IPS-18a (cell line): Measurements from ENCODE around the gene PPP1R3A.

Experiments
- H3K27ac ChIP-seq: one replicate; pipeline ENCODE4 v1.5.1; 2013; ENCODE audit warnings: low read length
- H3K27me3 ChIP-seq: one replicate; pipeline ENCODE4 v1.6.1; 2013; ENCODE audit warnings: mild to moderate bottlenecking, low read length; ENCODE audit not compliant: control insufficient read depth, insufficient read depth
- H3K36me3 ChIP-seq: one replicate; pipeline ENCODE4 v1.6.1; 2013; ENCODE audit warnings: low read depth, low read length; ENCODE audit not compliant: control insufficient read depth
- H3K4me1 ChIP-seq: one replicate; pipeline ENCODE4 v1.6.1; 2013; ENCODE audit warnings: low read depth, low read length; ENCODE audit not compliant: control insufficient read depth
- H3K4me3 ChIP-seq: one replicate; pipeline ENCODE4 v1.5.1; 2013; ENCODE audit warnings: low read length
- H3K9ac ChIP-seq: one replicate; pipeline ENCODE4 v1.6.1; 2013; ENCODE audit warnings: mild to moderate bottlenecking, low read length, moderate library complexity
- H3K9me3 ChIP-seq: one replicate; pipeline ENCODE4 v1.6.1; 2013; ENCODE audit warnings: low read depth, low read length; ENCODE audit not compliant: control insufficient read depth

The PPP1R3A gene

GRCh38 chr7:113917840-113918239 is 969 bp downstream of the PPP1R3A start:
- H3K36me3 ChIP-seq = no peaks in the 10 kb centered on the region
- H3K9ac ChIP-seq = no peak overlapping the region
- no peak overlapping the region for H3K27ac ChIP-seq
- no peak overlapping the region for H3K4me3 ChIP-seq
- H3K4me1 ChIP-seq = no peaks in the 10 kb centered on the region
- no peaks in the 10 kb centered on the region for H3K27me3 ChIP-seq
- no peaks in the 10 kb centered on the region for H3K9me3 ChIP-seq

GRCh38 chr7:113915956-113916355 is 2.9 kb downstream of the PPP1R3A start:
- Histone ChIP-seq H3K36me3 (no peaks in the 10 kb centered on the region), H3K27me3 (no peaks in the 10 kb centered on the region), H3K4me1 (no peaks in the 10 kb centered on the region), H3K9me3 (no peaks in the 10 kb centered on the region), H3K27ac (no peak overlapping the region), H3K4me3 (no peak overlapping the region), H3K9ac (no peak overlapping the region)

DNA sequence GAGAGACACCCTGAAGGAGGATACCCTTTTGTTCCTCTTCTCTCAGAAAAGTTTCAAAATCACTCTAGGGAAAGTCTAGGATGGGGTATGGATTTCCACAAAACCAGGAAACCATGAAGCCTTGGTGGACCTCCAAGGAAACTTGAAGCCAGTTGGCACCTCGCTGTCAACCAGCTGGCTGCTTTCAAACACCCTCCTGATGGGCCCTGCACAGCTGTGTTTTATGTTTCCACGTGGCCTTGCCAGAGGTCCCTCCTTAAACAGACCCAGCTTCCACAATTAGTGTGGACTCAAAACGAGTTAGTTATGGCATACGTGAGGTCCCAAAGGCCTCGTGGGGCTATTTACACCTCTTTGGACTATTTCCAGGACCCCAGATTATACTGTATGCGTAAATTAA is 5.9 kb downstream of the PPP1R3A start:
- H3K9me3 ChIP-seq = no peaks in the 10 kb centered on the region
- H3K9ac ChIP-seq = no peak overlapping the region
- H3K4me3 ChIP-seq = no peak overlapping the region
- H3K4me1 ChIP-seq = no peaks in the 10 kb centered on the region
- no peaks in the 10 kb centered on the region for H3K36me3 ChIP-seq
- no peak overlapping the region for H3K27ac ChIP-seq
- H3K27me3 ChIP-seq = no peaks in the 10 kb centered on the region

DNA sequence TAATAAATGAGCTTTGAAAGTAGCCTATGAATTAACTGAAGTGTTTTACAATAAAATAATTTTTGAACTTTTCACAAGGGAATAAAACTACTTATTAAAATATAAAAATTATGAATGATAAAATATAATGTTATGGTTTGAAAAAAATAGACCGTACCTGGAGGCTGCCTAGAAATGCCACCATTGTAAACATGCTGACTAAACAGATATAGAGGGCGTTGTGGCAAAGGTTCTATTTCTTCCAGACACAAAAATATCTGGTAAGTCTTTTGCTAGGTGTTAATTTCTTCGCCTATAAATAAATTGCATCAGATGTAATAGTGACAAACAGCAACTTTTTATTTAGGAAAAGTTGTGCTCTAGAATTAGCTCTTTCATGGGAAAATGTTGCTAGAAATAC is 11.2 kb downstream of the PPP1R3A start:
- H3K9me3 ChIP-seq = no peaks in the 10 kb centered on the region
- no peaks in the 10 kb centered on the region for H3K4me1 ChIP-seq
- no peak overlapping the region for H3K27ac ChIP-seq
- H3K36me3 ChIP-seq = no peaks in the 10 kb centered on the region
- no peaks in the 10 kb centered on the region for H3K27me3 ChIP-seq
- H3K4me3 ChIP-seq = no peak overlapping the region
- no peak overlapping the region for H3K9ac ChIP-seq

DNA sequence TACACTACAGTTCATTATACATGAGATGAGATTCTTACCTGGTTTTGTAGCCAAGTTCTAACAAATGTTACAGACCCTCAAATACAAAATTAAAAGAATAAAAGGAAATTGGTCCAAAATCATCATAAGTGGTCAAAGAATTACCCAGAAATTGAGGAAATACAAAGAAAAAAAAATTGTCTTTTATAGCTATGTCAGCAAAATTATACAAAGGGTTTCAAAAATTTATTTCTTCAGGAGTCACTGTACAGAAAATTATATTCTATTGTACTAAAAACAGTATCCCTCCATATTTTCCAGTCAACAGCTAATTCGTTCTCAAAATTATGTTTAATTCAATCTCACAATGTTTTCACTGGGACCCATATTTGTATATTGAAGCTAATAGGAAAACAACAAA is 14.3 kb downstream of the PPP1R3A start:
- Histone ChIP-seq H3K27ac (no peak overlapping the region), H3K9me3 (no peaks in the 10 kb centered on the region), H3K27me3 (no peaks in the 10 kb centered on the region), H3K4me1 (no peaks in the 10 kb centered on the region), H3K4me3 (no peak overlapping the region), H3K36me3 (no peaks in the 10 kb centered on the region), H3K9ac (no peak overlapping the region)

DNA sequence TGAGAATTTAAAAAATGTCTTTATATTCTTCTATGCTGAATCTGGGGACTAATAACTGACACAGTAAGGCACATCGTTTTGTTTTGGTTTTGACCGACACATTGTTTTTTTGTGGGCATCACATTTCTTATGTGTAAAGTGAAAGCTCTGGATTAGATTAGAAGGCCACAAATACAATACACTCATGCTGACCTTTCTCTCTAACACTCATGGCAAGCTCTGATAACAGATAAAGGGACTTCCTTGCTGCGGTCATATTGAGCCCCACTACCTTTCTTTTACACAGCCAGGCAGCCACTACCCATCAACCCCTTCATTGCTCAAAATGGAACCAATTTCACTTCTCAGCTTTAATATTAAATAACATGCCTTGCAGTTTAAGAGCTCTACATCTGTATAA is 26.0 kb downstream of the PPP1R3A start:
- Histone ChIP-seq H3K9me3 (no peaks in the 10 kb centered on the region), H3K4me1 (no peaks in the 10 kb centered on the region), H3K27ac (no peak overlapping the region), H3K4me3 (no peak overlapping the region), H3K27me3 (no peaks in the 10 kb centered on the region), H3K36me3 (no peaks in the 10 kb centered on the region), H3K9ac (no peak overlapping the region)

DNA sequence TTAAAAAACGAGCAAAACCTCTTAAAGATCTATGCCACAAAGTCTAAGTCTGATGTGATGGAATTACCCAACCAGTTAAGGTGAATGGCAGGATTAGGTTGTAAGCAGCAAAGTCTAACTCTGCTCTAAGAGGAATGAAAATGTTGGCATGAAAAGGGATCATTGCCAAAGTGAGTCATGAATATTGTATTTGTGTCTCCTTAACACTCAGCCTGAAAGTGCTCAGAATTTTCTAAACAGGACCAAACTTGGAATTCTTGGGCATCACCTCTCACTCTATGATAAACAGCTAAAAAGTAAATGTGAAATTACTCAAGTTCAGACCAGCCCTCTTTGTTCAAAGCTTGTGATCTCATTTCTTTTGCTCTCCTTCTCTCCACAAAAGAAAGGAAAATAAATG is 27.0 kb downstream of the PPP1R3A start:
- Histone ChIP-seq H3K36me3 (no peaks in the 10 kb centered on the region), H3K9ac (no peak overlapping the region), H3K4me1 (no peaks in the 10 kb centered on the region), H3K9me3 (no peaks in the 10 kb centered on the region), H3K27me3 (no peaks in the 10 kb centered on the region), H3K4me3 (no peak overlapping the region), H3K27ac (no peak overlapping the region)

DNA sequence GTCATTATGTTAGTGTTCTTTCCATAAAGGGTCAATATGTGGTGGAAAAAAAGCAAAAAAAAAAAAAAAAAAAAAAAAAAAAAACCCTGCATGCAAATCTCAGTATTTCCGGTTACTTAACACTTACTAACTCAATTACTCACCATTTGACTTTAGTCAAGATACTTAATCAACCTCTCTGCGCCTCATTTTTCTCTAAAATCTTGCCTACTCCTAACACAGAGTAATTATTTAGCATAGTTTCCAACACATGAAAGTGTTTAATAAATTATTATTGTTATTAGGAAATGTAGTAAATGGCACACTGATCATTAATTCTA is 27.8 kb downstream of the PPP1R3A start:
- Histone ChIP-seq H3K36me3 (no peaks in the 10 kb centered on the region), H3K27me3 (no peaks in the 10 kb centered on the region), H3K4me1 (no peaks in the 10 kb centered on the region), H3K9me3 (no peaks in the 10 kb centered on the region), H3K4me3 (no peak overlapping the region), H3K27ac (no peak overlapping the region), H3K9ac (no peak overlapping the region)

DNA sequence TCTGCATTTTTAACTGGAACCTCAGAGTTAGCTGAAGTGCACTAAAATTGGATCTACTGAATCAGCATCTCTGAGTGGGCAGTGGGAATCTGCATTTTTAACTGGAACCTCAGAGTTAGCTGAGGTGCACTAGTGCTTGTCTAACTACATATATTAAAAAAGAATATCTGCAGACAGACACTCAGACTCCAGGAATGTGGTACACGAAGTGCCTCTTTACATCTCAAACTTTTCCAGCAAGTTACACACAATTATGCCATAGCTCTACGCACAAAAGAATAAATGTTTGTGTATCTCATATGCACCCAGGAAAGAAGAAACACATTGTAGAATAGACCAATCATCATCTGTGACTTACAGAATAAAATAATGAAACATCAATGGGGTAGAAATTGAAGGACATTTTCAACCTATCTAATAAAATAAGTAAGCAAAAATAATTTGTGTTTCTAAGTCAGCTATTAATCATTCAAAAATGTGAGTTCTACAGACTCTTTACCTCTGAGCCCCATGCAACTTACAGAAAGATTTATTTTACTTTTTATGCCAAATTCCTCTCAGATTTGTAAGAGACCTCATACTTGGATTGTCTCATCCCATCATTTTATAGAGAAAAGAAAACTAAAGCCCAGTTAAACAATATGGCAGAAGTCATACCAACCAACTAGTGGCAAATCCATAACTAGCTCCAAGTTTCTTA is 28.3 kb downstream of the PPP1R3A start:
- no peak overlapping the region for H3K4me3 ChIP-seq
- no peaks in the 10 kb centered on the region for H3K36me3 ChIP-seq
- H3K27me3 ChIP-seq = no peaks in the 10 kb centered on the region
- no peak overlapping the region for H3K27ac ChIP-seq
- no peak overlapping the region for H3K9ac ChIP-seq
- H3K4me1 ChIP-seq = no peaks in the 10 kb centered on the region
- H3K9me3 ChIP-seq = no peaks in the 10 kb centered on the region

GRCh38 chr7:113883096-113883495 is 35.7 kb downstream of the PPP1R3A start:
- no peaks in the 10 kb centered on the region for H3K4me1 ChIP-seq
- H3K9me3 ChIP-seq = no peaks in the 10 kb centered on the region
- H3K9ac ChIP-seq = no peak overlapping the region
- no peaks in the 10 kb centered on the region for H3K27me3 ChIP-seq
- H3K27ac ChIP-seq = no peak overlapping the region
- no peaks in the 10 kb centered on the region for H3K36me3 ChIP-seq
- no peak overlapping the region for H3K4me3 ChIP-seq

GRCh38 chr7:113880559-113880958 is 38.2 kb downstream of the PPP1R3A start:
- Histone ChIP-seq H3K27me3 (no peaks in the 10 kb centered on the region), H3K9me3 (no peaks in the 10 kb centered on the region), H3K9ac (no peak overlapping the region), H3K4me3 (no peak overlapping the region), H3K27ac (no peak overlapping the region), H3K4me1 (no peaks in the 10 kb centered on the region), H3K36me3 (no peaks in the 10 kb centered on the region)

DNA sequence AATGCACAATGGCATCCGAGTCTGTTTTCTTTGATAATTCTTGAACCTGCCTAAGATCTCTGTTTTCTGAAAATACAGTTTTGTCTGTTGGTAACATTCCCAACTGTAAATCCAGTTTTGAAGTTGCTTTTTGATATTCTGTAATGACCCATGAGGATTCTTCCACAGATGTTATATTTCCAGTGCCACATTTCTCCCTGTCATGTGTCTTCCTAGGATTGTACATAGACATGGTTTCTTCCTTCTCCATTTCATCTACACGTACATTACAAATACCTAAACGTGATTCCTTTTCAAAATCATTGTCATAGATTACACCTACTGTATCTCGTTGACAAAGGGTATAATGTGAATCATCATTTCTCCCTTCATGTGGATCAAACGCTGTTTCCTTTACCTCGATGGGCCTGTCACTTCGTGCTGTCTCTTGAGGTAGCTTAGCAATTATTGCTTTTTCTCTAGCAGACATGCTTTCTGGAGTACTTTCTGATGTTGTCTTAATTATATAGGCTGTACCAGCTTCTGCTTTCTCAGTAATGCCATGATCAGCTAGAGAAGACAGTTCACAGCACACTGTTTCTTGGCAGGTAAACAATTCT is 40.3 kb downstream of the PPP1R3A start:
- Histone ChIP-seq H3K4me1 (no peaks in the 10 kb centered on the region), H3K9ac (no peak overlapping the region), H3K36me3 (no peaks in the 10 kb centered on the region), H3K27me3 (no peaks in the 10 kb centered on the region), H3K27ac (no peak overlapping the region), H3K4me3 (no peak overlapping the region), H3K9me3 (no peaks in the 10 kb centered on the region)
